ENCODE measurements around the gene MPDU1.

Gene MPDU1

DNA sequence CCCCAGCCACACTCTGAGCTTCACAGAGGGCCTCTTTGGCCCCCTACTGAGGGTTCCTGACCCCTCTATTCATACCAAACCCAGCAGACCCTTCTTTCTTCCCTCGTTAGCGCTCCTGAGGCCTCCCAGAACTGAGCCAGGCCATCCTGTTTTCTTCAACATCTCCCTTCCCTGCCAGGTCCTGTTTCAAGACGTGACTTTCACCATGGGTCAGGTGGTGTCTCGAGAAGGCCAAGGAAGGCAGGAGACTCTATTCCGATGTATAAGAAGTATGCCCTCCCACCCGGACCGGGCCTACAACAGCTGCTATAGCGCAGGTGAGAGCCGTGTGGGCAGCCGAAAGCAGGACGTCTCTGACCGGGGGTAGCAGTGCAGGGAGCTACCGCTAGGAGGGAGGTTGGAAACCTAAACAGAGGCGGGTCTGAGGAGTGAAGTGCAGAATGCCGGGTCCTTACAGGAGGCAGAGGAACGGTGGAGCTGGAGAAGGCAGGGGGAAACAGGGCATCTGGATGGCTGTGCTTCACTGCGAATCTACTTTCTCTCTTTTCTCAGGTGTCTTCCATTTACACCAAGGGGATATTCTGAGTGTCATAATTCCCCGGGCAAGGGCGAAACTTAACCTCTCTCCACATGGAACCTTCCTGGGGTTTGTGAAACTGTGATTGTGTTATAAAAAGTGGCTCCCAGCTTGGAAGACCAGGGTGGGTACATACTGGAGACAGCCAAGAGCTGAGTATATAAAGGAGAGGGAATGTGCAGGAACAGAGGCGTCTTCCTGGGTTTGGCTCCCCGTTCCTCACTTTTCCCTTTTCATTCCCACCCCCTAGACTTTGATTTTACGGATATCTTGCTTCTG, 23.3 kb upstream of the MPDU1 start:
- DNase-seq (ENCODE audit: low read depth), result no peak

DNA sequence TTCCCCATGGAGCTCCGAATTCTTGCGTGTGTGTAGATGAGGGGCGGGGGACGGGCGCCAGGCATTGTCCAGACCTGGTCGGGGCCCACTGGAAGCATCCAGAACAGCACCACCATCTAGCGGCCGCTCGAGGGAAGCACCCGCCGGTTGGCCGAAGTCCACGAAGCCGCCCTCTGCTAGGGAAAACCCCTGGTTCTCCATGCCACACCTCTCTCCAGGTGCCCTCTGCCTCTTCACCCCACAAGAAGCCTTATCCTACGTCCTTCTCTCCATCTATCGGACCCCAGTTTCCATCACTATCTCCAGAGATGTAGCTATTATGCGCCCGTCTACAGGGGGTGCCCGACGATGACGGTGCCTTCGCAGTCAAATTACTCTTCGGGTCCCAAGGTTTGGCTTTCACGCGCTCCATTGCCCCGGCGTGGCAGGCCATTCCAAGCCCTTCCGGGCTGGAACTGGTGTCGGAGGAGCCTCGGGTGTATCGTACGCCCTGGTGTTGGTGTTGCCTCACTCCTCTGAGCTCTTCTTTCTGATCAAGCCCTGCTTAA, 22.6 kb upstream of the MPDU1 start:
- peak; percentile 63 for DNase-seq (ENCODE audit: low read depth)

DNA sequence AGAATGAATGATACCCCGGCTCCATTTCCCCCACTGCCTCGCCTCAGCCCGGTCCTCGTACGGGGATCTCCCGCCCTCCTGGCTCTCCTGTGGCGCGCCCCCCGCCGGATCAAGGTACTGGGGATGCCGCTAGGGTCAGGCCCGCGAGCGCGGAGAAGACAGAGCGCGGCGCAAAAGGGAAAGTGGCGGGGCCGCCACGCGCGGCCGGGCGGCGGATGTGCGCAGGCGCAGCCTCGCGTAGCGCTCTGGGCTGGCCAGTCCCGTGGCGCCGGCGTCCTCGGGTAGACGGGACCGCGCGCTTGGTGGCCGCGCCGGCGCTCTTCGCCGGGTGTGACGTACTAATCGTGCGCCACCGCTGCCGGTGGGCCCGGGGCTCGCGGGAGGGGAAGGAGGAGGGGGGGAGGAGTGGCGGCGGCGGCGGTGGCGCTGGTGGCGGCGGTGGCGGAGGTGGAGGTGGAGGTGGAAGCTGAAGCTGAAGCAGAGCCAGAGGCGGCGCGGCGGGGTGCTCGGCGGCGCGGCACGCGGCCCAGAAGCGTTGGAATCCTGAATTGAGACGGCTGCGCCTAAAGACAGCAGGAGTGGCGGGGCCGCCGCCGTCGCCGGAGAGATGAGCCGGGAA, 22.0 kb upstream of the MPDU1 start, which contains the start of gene SENP3:
TSS of gene SENP3 (plus strand) at position 331 of the 619 bp plus-strand sequence. CDS start 1,158 bp downstream, outside the sequence.
- DNase-seq (ENCODE audit: low read depth), result peak; percentile 91

DNA sequence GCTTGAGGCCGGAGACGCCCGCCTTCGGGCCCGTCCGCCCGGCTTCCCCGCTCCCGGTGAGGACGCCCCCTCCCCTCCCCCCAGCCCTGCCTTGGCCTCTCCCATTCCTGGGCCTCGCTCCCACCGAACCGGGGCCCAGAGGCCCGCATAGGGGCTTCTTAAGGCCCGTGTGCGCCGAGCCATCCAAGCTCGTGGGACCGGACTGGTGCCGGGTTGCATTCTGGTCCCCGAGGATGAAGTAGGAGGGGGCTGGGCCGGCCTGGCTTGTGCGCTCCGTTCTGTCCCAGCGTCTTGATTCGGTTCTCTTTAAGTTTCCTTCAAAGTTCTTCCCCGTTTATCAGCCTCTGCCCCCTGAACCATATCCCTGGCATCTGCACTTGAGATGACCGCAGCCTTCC, 21.4 kb upstream of the MPDU1 start:
- no peak for DNase-seq (ENCODE audit: low read depth)

DNA sequence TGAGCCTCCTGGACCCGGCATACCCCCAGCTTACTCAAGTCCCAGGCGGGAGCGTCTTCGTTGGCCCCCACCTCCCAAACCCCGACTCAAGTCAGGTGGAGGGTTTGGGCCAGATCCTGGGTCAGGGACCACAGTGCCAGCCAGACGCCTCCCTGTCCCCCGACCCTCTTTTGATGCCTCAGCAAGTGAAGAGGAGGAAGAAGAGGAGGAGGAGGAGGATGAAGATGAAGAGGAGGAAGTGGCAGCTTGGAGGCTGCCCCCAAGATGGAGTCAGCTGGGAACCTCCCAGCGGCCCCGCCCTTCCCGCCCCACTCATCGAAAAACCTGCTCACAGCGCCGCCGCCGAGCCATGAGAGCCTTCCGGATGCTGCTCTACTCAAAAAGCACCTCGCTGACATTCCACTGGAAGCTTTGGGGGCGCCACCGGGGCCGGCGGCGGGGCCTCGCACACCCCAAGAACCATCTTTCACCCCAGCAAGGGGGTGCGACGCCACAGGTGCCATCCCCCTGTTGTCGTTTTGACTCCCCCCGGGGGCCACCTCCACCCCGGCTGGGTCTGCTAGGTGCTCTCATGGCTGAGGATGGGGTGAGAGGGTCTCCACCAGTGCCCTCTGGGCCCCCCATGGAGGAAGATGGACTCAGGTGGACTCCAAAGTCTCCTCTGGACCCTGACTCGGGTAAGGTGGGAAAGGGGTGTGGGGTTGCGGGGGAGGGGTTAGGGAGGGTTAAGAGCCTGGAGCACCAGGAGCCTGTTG, 20.4 kb upstream of the MPDU1 start:
- DNase-seq (ENCODE audit: low read depth), result no peak

DNA sequence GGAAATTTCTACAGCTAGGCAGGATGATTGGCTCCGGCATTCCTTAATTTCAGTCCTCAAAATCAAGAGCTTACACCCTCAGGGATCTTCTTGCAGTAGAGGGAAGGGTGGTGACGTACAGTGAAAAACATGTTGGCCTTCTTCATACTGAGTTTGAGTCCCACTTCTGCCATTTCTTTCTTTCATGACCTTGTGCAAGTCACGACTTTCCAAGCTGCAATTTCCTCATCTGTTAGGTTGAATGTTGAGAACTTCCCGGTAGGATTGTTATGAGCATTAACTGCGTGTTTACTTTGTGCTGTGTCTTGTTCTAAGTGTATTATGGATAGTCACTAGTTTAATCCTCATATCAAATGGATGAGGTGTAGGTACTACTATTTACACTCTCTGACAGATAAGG, 14.1 kb upstream of the MPDU1 start:
- no peak for DNase-seq (ENCODE audit: low read depth)

DNA sequence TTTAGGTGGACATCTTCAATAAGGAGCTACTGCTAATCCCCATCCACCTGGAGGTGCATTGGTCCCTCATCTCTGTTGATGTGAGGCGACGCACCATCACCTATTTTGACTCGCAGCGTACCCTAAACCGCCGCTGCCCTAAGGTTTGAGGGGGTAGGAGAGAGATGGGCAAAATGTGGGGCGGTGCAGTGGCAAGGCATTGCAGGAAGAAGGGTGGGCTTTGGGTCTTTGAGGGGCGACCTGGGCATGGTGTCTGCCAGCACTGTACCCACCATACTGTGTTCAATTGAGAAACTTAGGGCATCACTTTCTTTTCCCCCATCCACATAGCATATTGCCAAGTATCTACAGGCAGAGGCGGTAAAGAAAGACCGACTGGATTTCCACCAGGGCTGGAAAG, 13.3 kb upstream of the MPDU1 start:
- DNase-seq (ENCODE audit: low read depth), result no peak

DNA sequence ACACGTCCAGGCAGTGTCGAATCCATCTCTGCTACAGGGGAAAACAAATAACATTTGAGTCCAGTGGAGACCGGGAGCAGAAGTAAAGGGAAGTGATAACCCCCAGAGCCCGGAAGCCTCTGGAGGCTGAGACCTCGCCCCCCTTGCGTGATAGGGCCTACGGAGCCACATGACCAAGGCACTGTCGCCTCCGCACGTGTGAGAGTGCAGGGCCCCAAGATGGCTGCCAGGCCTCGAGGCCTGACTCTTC, 11.4 kb upstream of the MPDU1 start:
- DNase-seq (ENCODE audit: low read depth), result no peak

DNA sequence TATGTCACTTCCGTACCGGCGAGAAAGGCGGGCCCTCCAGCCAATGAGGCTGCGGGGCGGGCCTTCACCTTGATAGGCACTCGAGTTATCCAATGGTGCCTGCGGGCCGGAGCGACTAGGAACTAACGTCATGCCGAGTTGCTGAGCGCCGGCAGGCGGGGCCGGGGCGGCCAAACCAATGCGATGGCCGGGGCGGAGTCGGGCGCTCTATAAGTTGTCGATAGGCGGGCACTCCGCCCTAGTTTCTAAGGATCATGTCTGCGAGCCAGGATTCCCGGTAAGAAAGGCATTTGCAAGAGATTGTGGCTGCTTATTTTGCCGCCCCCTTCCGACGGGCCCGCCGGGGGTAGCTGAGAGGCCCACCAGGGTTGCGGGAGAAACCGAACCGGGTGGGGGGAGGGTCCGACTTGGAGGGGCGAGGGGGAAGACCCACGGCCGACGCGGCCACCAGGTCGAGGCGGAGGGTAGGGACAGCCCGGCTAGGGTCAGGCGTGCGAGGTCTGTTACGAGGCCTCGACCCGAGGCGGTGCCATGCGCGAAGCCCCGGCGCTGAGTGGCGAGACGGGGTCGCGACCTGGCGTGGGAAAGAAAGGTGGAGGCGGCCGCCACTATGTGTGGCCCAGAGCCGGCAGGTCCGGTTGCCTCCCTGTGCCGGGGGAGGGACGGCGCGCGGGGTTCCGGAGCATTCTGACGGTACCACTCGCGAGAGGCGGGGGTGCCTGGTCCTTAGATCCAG, 10.9 kb upstream of the MPDU1 start:
- DNase-seq (ENCODE audit: low read depth), result peak; percentile 98

DNA sequence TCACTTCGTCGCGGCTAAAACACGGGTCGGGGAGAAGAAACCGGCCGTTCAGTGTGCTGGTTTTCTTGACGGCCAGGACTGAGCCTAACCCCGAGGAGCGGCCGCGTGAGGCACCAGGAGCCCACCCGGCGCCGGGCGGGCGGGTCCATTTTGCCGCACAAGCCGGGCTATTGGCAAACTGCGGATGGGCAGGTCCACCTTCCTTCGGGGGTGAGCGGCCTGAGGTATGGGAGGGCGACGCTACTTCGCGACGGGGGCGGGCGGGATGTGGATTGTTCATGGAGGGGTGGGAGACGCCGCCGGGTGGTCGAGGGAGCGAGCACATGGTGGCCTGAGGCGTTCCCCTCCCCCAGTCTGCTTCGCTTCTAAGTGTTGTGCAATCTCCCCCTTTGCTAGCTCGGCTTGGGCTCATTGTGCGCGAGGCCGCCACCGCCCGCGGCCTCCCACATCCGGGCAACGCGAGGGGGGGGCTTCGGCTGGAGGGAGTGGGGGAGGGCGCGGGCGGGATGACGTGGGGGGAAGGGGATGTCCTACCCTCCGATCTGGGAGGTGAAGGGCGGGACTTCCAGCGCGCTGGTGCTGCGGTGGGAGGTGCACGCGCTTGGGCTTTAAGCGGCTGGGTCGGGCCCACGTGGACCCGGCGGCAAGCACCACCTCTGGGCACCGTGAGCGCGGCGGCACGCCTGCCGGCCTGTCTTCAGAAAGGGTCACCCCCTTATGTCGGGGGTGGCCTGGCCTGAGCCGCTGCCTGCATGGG, 10.2 kb upstream of the MPDU1 start:
- DNase-seq (ENCODE audit: low read depth), result peak; percentile 81

DNA sequence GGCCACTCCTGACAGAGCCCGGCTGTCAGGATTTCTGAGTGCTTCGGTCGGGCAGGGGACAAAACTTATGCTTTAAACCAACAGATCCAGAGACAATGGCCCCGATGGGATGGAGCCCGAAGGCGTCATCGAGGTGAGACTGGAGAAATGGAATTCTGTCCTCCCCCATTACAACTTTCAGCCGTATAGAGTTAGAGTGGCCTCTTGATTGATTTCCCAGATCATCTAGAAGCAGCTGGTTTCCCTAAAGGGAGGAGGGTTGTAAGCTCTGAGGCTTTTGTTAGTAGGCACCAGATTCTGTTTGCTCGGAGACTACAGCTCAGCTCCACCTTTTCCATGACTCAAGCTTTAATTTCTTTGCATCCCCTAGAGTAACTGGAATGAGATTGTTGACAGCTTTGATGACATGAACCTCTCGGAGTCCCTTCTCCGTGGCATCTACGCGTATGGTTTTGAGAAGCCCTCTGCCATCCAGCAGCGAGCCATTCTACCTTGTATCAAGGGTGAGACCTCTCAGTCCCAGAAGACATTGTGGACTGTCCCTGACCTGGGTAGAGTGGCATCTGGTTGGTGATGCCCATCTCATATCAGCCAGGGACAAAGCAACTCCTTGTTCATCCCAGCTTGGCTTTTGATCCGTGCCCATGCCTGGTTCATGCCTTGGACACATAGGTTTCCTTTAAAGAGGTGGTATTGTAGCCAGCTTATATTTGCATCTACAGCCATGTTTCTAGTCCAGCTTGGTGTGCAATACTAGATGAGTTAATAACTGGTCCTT, 9.3 kb upstream of the MPDU1 start:
- no peak for DNase-seq (ENCODE audit: low read depth)

DNA sequence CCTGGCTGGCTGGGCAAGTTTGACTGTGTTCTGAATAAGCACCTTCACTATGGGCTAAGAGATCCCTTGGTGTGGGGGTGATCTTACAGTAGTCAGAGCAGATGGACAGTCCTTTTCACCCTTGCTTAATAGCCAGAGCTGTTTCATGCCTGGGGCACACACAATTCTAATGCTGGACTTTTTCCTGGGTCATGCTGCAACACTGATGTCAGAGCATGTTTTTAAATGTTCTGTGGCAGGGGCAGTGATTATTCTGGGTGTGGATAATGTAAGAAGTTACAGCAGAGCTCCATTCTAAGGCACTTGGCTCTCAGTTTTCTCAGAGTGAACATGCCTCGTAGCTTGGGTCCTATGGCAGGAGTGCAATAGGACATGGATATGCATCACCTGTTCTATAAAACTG, 8.2 kb upstream of the MPDU1 start:
- DNase-seq (ENCODE audit: low read depth), result no peak

DNA sequence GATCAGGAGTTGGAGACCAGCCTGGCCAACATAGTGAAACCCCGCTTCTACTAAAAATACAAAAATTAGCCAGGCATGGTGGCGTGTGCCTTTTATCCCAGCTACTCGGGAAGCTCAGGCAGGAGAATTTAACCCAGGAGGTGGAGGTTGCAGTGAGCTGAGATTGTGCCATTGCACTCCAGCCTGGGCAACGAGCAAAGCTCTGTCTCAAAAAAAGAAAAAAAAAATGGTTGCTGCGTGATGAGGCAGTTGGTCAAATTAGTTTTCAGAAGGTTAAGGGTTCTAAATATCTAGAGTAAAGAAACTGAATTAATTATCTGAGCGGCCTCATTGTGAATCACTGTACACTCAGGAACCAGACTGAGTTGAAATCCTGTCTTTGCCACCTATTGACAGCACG, 7.7 kb upstream of the MPDU1 start:
- no peak for DNase-seq (ENCODE audit: low read depth)

DNA sequence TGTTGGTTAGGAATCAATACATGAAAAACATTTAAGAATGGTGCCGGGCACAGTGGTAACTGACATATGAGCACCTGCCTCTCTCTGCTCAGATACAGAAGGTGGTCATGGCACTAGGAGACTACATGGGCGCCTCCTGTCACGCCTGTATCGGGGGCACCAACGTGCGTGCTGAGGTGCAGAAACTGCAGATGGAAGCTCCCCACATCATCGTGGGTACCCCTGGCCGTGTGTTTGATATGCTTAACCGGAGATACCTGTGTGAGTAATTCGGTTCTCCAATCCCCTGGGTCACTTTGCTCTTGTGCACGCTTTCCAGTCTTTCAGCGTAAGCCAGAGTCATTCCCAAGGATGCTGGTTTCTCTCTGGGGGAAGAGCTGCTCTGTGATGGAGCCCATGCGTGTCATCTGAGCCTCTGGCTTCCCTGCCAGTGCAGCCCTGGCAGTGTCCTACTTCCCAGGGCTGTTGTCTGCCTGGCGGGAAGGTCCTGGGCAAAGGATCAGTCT, 7.2 kb upstream of the MPDU1 start:
- DNase-seq (ENCODE audit: low read depth), result no peak

DNA sequence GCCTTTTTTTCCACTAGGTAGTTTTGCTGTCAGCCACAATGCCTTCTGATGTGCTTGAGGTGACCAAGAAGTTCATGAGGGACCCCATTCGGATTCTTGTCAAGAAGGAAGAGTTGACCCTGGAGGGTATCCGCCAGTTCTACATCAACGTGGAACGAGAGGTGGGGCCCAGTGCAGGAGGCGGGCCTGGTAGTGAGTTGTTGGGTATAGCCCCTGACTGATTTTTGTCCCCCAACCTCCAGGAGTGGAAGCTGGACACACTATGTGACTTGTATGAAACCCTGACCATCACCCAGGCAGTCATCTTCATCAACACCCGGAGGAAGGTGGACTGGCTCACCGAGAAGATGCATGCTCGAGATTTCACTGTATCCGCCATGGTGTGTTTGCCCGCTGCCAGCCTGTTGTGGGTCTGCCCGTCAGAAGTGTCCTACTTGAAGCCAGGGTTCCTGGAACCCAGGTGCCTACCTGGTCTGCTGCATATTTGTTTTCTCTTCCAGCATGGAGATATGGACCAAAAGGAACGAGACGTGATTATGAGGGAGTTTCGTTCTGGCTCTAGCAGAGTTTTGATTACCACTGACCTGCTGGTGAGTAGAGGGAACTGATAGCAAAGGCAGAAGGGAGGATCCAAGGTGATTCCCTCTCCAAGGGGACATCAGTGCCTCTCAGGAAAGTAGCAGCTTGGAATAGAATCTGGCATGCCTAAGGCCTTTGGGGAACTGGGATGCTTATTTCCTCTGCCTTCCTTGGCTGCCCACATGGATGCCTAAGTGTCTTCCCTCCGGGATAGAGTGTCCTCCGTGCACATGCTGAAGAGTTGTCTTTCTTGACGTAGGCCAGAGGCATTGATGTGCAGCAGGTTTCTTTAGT, 6.1 kb upstream of the MPDU1 start:
- DNase-seq (ENCODE audit: low read depth), result no peak

DNA sequence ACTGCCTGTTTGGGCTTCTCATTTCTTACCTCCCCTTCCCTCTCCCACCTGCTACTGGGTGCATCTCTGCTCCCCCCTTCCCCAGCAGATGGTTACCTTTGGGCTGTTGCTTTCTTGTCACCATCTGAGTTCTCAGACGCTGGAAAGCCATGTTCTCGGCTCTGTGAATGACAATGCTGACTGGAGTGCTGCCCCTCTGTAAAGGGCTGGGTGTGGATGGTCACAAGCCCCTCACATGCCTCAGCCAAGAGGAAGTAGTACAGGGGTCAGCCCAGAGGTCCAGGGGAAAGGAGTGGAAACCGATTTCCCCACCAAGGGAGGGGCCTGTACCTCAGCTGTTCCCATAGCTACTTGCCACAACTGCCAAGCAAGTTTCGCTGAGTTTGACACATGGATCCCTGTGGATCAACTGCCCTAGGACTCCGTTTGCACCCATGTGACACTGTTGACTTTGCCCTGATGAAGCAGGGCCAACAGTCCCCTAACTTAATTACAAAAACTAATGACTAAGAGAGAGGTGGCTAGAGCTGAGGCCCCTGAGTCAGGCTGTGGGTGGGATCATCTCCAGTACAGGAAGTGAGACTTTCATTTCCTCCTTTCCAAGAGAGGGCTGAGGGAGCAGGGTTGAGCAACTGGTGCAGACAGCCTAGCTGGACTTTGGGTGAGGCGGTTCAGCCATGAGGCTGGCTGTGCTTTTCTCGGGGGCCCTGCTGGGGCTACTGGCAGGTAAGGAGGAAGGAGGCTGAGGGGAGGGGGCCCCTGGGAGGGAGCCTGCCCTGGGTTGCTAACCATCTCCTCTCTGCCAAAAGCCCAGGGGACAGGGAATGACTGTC, 4.4 kb upstream of the MPDU1 start, which contains the start of gene CD68:
TSS of gene CD68 (plus strand) at position 638 of the 833 bp plus-strand sequence. CDS start at position 678, 40 bp downstream.
- DNase-seq (ENCODE audit: low read depth), result no peak

DNA sequence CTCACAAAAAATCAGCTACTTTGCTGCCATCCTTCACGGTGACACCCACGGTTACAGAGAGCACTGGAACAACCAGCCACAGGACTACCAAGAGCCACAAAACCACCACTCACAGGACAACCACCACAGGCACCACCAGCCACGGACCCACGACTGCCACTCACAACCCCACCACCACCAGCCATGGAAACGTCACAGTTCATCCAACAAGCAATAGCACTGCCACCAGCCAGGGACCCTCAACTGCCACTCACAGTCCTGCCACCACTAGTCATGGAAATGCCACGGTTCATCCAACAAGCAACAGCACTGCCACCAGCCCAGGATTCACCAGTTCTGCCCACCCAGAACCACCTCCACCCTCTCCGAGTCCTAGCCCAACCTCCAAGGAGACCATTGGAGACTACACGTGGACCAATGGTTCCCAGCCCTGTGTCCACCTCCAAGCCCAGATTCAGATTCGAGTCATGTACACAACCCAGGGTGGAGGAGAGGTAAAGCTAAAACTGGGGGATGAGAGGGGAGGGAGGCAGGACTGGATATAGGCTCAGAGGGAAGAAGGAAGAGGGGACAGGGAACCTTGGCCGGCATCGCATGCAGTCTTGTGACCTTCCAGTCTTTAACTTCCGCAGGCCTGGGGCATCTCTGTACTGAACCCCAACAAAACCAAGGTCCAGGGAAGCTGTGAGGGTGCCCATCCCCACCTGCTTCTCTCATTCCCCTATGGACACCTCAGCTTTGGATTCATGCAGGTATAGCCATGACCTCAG, 3.6 kb upstream of the MPDU1 start:
- DNase-seq (ENCODE audit: low read depth), result no peak
